Neuronal stem cell (in vitro differentiated cells): ENCODE data around the gene TMEM271.
"Not testable (repeated sequence)": the region's sequence is repeated elsewhere in the genome, so short reads cannot be mapped to it uniquely, and the experiment has no call there.

Experiments used
- DNase-seq: peaks from one replicate; pipeline ENCODE4 v3.0.0-alpha.2; 2013; ENCODE audit warnings: low spot score
- H2AFZ ChIP-seq: one replicate; pipeline ENCODE4 v1.6.1; 2013; ENCODE audit warnings: mild to moderate bottlenecking, low read length, inconsistent platforms
- H2AK5ac ChIP-seq: 2 replicates; pipeline ENCODE4 v1.6.1; 2013; ENCODE audit warnings: low read depth, mild to moderate bottlenecking, inconsistent platforms, low read length, moderate library complexity, mixed read lengths
- H2BK120ac ChIP-seq: 2 replicates; pipeline ENCODE4 v1.6.1; 2013; ENCODE audit warnings: low read depth, mild to moderate bottlenecking, inconsistent platforms, low read length, moderate library complexity, mixed read lengths
- H2BK12ac ChIP-seq: one replicate; pipeline ENCODE4 v1.6.1; 2013; ENCODE audit warnings: low read length, inconsistent platforms
- H2BK15ac ChIP-seq: 2 replicates; pipeline ENCODE4 v1.6.1; 2013; ENCODE audit warnings: mild to moderate bottlenecking, low read length, inconsistent platforms, mixed read lengths
- H2BK5ac ChIP-seq: one replicate; pipeline ENCODE4 v1.6.1; 2013; ENCODE audit warnings: inconsistent platforms, mild to moderate bottlenecking, low read length, moderate library complexity
- H3K14ac ChIP-seq: one replicate; pipeline ENCODE4 v1.6.1; 2013; ENCODE audit warnings: low read length, inconsistent platforms
- H3K18ac ChIP-seq: 2 replicates; pipeline ENCODE4 v1.6.1; 2013; ENCODE audit warnings: low read length, inconsistent platforms
- H3K23ac ChIP-seq: 2 replicates; pipeline ENCODE4 v1.6.1; 2013; ENCODE audit warnings: low read depth, mild to moderate bottlenecking, mixed read lengths, low read length, inconsistent platforms; ENCODE audit not compliant: poor library complexity
- H3K27ac ChIP-seq: replicated peaks from 3 replicates; pipeline ENCODE4 v1.5.1; 2013; ENCODE audit warnings: low read length, inconsistent platforms
- H3K27me3 ChIP-seq, 3 experiments: 2 replicates each; pipeline ENCODE4 v1.6.1; 2013; ENCODE audit warnings: low read length in 3 of 3, mild to moderate bottlenecking in 2 of 3, inconsistent platforms in 1 of 3, low read depth in 1 of 3, mixed read lengths in 1 of 3, moderate library complexity in 1 of 3; ENCODE audit not compliant: control insufficient read depth in 3 of 3, insufficient read depth in 3 of 3
- H3K36me3 ChIP-seq, 2 donors: replicated peaks in 1 of 2; 2 replicates each; pipeline ENCODE4 v1.6.1; 2013; ENCODE audit warnings: low read length in 2 of 2; ENCODE audit not compliant: control insufficient read depth in 2 of 2, insufficient read depth in 2 of 2
- H3K4ac ChIP-seq: 2 replicates; pipeline ENCODE4 v1.6.1; 2013; ENCODE audit warnings: inconsistent platforms, mild to moderate bottlenecking, low read length, moderate library complexity
- H3K4me1 ChIP-seq, 2 donors: 1 replicate in 1 of 2; 2 replicates in 1 of 2; pipeline ENCODE4 v1.6.1; 2013; ENCODE audit warnings: low read length in 2 of 2, low read depth in 1 of 2; ENCODE audit not compliant: control insufficient read depth in 2 of 2, insufficient read depth in 1 of 2
- H3K4me2 ChIP-seq: one replicate; pipeline ENCODE4 v1.6.1; 2013; ENCODE audit warnings: mild to moderate bottlenecking, low read length, inconsistent platforms; ENCODE audit not compliant: insufficient read depth, poor library complexity, severe bottlenecking
- H3K4me3 ChIP-seq, 2 donors: 2 replicates each; pipeline ENCODE4 v1.5.1; 2013; ENCODE audit warnings: low read length in 2 of 2, mild to moderate bottlenecking in 2 of 2, inconsistent platforms in 1 of 2, moderate library complexity in 1 of 2
- H3K79me1 ChIP-seq: one replicate; pipeline ENCODE4 v1.6.1; 2013; ENCODE audit warnings: low read depth, mild to moderate bottlenecking, inconsistent platforms, low read length, moderate library complexity
- H3K9ac ChIP-seq: one replicate; pipeline ENCODE4 v1.6.1; 2013; ENCODE audit warnings: mild to moderate bottlenecking, low read depth, low read length, inconsistent platforms; ENCODE audit not compliant: poor library complexity
- H3K9me3 ChIP-seq, 2 donors: replicated peaks in 1 of 2; 2 replicates each; pipeline versions ENCODE3 to v1.6.1; 2013; ENCODE audit warnings: low read length in 2 of 2, mild to moderate bottlenecking in 2 of 2, inconsistent platforms in 1 of 2, low read depth in 1 of 2, mixed read lengths in 1 of 2, moderate library complexity in 1 of 2; ENCODE audit not compliant: control insufficient read depth in 2 of 2, insufficient read depth in 1 of 2
- H4K8ac ChIP-seq: one replicate; pipeline ENCODE4 v1.6.1; 2013; ENCODE audit warnings: low read depth, mild to moderate bottlenecking, inconsistent platforms, low read length, moderate library complexity
- H4K91ac ChIP-seq: one replicate; pipeline ENCODE4 v1.6.1; 2013; ENCODE audit warnings: low read length, low read depth, mild to moderate bottlenecking, inconsistent platforms; ENCODE audit not compliant: poor library complexity
- WGBS, 2 donors: extraction: QIAGEN DNeasy Blood & Tissue Kit; methylation state at CpG; one replicate each; pipeline ENCODE4 v1.1.7; 2013; ENCODE audit warnings: missing lambda C conversion rate in 2 of 2, mixed read lengths in 1 of 2; ENCODE audit not compliant: insufficient read length in 2 of 2, insufficient replicate concordance in 1 of 2; ENCODE audit errors: extremely low coverage in 2 of 2; 5-methylcytosine and 5-hydroxymethylcytosine counted together

Gene TMEM271

GRCh38 chr4:598925-599324, 22.8 kb upstream of the TMEM271 start:
- peaks cover 0 to 4% (median 2%) of the 10 kb centered on the region in 3 experiments for H3K27me3 ChIP-seq
- no peak overlapping the region for H3K9ac ChIP-seq
- no peak overlapping the region for H2AK5ac ChIP-seq
- H3K9me3 ChIP-seq, result no peaks in the 10 kb centered on the region
- no peak overlapping the region for H3K14ac ChIP-seq
- H3K36me3 ChIP-seq, result no peaks in the 10 kb centered on the region
- WGBS, 2 donors, result no CpG with 5 or more reads among the region's 3 CpGs
- H3K27ac ChIP-seq, result no peak overlapping the region
- peaks cover 0 to 2% of the 10 kb centered on the region in 2 donors for H3K4me1 ChIP-seq
- no peak overlapping the region for H3K4me2 ChIP-seq
- H4K8ac ChIP-seq, result no peak overlapping the region
- H2BK12ac ChIP-seq, result no peak overlapping the region
- no peak overlapping the region for H2BK15ac ChIP-seq
- no peak overlapping the region for H2BK120ac ChIP-seq
- no peak for DNase-seq
- no peak overlapping the region for H3K4me3 ChIP-seq
- no peak overlapping the region for H4K91ac ChIP-seq
- no peak overlapping the region for H2AFZ ChIP-seq
- H3K4ac ChIP-seq, result no peak overlapping the region
- no peaks in the 10 kb centered on the region for H3K79me1 ChIP-seq
- H3K23ac ChIP-seq, result no peak overlapping the region
- no peak overlapping the region for H3K18ac ChIP-seq
- no peak overlapping the region for H2BK5ac ChIP-seq

GRCh38 chr4:592825-593520, 16.9 kb upstream of the TMEM271 start:
- Histone ChIP-seq H3K4me3 (no peak overlapping the region), H3K4me2 (no peak overlapping the region), H2AFZ (no peak overlapping the region), H3K4me1 (peaks cover 0 to 1% of the 10 kb centered on the region in 2 donors), H3K23ac (no peak overlapping the region), H3K18ac (no peak overlapping the region), H2BK12ac (no peak overlapping the region), H3K14ac (no peak overlapping the region), H3K27me3 (no peaks in the 10 kb centered on the region), H3K9ac (no peak overlapping the region), H3K9me3 (peaks cover 0 to 3% of the 10 kb centered on the region in 2 donors), H4K91ac (no peak overlapping the region), H2BK5ac (no peak overlapping the region), H3K4ac (no peak overlapping the region), H2BK15ac (no peak overlapping the region), H3K36me3 (no peaks in the 10 kb centered on the region), H2AK5ac (no peak overlapping the region), H3K27ac (no peak overlapping the region), H4K8ac (no peak overlapping the region), H2BK120ac (no peak overlapping the region), H3K79me1 (no peaks in the 10 kb centered on the region)
- no peak for DNase-seq
- WGBS, 2 donors, result no CpG with 5 or more reads among the region's 5 CpGs

GRCh38 chr4:592178-592577, 16.1 kb upstream of the TMEM271 start:
- H2BK120ac ChIP-seq, H3K9ac ChIP-seq, H3K4me3 ChIP-seq, H3K36me3 ChIP-seq, H4K8ac ChIP-seq, H3K27ac ChIP-seq, H2AK5ac ChIP-seq, H2BK15ac ChIP-seq, H4K91ac ChIP-seq, H3K4me1 ChIP-seq, H3K4me2 ChIP-seq, H3K18ac ChIP-seq, H3K79me1 ChIP-seq, H2BK5ac ChIP-seq, H2BK12ac ChIP-seq, H2AFZ ChIP-seq, H3K9me3 ChIP-seq, H3K4ac ChIP-seq, H3K23ac ChIP-seq, H3K14ac ChIP-seq, DNase-seq, H3K27me3 ChIP-seq: not testable (repeated sequence)
- WGBS, 2 donors, result no CpG with 5 or more reads among the region's 13 CpGs

- no peak overlapping the region for H3K23ac ChIP-seq
- H3K18ac ChIP-seq, result no peak overlapping the region
- no peak overlapping the region for H2BK12ac ChIP-seq
- no peak overlapping the region for H3K4me3 ChIP-seq
- H3K4ac ChIP-seq, result no peak overlapping the region
- H3K4me1 ChIP-seq, result peaks cover 0 to 1% of the 10 kb centered on the region in 2 donors
- peaks cover 0 to 3% of the 10 kb centered on the region in 2 donors for H3K9me3 ChIP-seq
- WGBS, 2 donors, result 100% methylated on average over 1 of the region's 12 CpGs; no CpG with 5 or more reads in 1 of the 2 donors
- no peak for DNase-seq
- no peak overlapping the region for H2AK5ac ChIP-seq
- H3K27ac ChIP-seq, result no peak overlapping the region
- no peak overlapping the region for H2AFZ ChIP-seq
- no peak overlapping the region for H2BK120ac ChIP-seq
- no peak overlapping the region for H2BK5ac ChIP-seq
- H3K79me1 ChIP-seq, result no peaks in the 10 kb centered on the region
- no peaks in the 10 kb centered on the region for H3K27me3 ChIP-seq
- no peak overlapping the region for H4K8ac ChIP-seq
- H3K14ac ChIP-seq, result no peak overlapping the region
- H3K36me3 ChIP-seq, result no peaks in the 10 kb centered on the region
- H3K4me2 ChIP-seq, result no peak overlapping the region
- H2BK15ac ChIP-seq, result no peak overlapping the region
- no peak overlapping the region for H3K9ac ChIP-seq
- no peak overlapping the region for H4K91ac ChIP-seq
Observed at GRCh38 chr4:590313-590841, 14.3 kb upstream of the TMEM271 start.
